ENCODE results near the gene TTC12. TPM values are rescaled to one million over a fixed set of nuclear protein-coding genes. Genes with fewer than 3 reads are reported as not detected.

Gene TTC12
- total and polyA plus RNA-seq, 2 donors from 2014 or later, result 16.7 to 34.4 TPM

- no peaks in the 10 kb centered on the region for H3K4me1 ChIP-seq (ENCODE audit: control insufficient read depth in 2 of 3, insufficient read depth in 2 of 3, low read depth in 1 of 3, low read length in 3 of 3)
- H3K27me3 ChIP-seq (ENCODE audit: control insufficient read depth, insufficient read depth, low read length), result no peaks in the 10 kb centered on the region
- no peaks in the 10 kb centered on the region for H3K36me3 ChIP-seq (ENCODE audit: control insufficient read depth in 2 of 3, insufficient read depth in 3 of 3, low read length in 3 of 3)
- H3K9me3 ChIP-seq (ENCODE audit: control insufficient read depth in 2 of 3, insufficient read depth in 1 of 3, low read length in 3 of 3), result no peaks in the 10 kb centered on the region
- H3K9ac ChIP-seq (ENCODE audit: low read length in 3 of 3), result no peak overlapping the region
- intact Hi-C loops (cut with DNase I), result no loop called here
- no peak for TF ChIP-seq CTCF (IDR thresholded peaks at IDR 0.05; ENCODE audit: borderline replicate concordance, extremely low read depth, insufficient read depth)
- DNase-seq, result no peak
- no peak overlapping the region for H3K27ac ChIP-seq (ENCODE audit: low read depth in 2 of 2, low read length in 2 of 2)
- FAIRE-seq, result no peak
- no peak overlapping the region for H3K4me3 ChIP-seq (ENCODE audit: low read length in 3 of 3)
Measured at GRCh38 chr11:113411536-113411935, 97.2 kb downstream of the TTC12 start.

GRCh38 chr11:113412675-113413074, 98.3 kb downstream of the TTC12 start:
- TF ChIP-seq CTCF (IDR thresholded peaks at IDR 0.05; ENCODE audit: borderline replicate concordance, extremely low read depth, insufficient read depth), result no peak
- H3K27ac ChIP-seq (ENCODE audit: low read depth in 2 of 2, low read length in 2 of 2), result no peak overlapping the region
- no peaks in the 10 kb centered on the region for H3K36me3 ChIP-seq (ENCODE audit: control insufficient read depth in 2 of 3, insufficient read depth in 3 of 3, low read length in 3 of 3)
- no peaks in the 10 kb centered on the region for H3K9me3 ChIP-seq (ENCODE audit: control insufficient read depth in 2 of 3, insufficient read depth in 1 of 3, low read length in 3 of 3)
- FAIRE-seq (no peak), DNase-seq (no peak)
- no peak overlapping the region for H3K9ac ChIP-seq (ENCODE audit: low read length in 3 of 3)
- no peak overlapping the region for H3K4me3 ChIP-seq (ENCODE audit: low read length in 3 of 3)
- no peaks in the 10 kb centered on the region for H3K27me3 ChIP-seq (ENCODE audit: control insufficient read depth, insufficient read depth, low read length)
- intact Hi-C loops (cut with DNase I), result no loop called here
- no peaks in the 10 kb centered on the region for H3K4me1 ChIP-seq (ENCODE audit: control insufficient read depth in 2 of 3, insufficient read depth in 2 of 3, low read depth in 1 of 3, low read length in 3 of 3)

- no peak overlapping the region for H3K9ac ChIP-seq (ENCODE audit: low read length in 3 of 3)
- DNase-seq (no peak), FAIRE-seq (no peak)
- H3K4me1 ChIP-seq (ENCODE audit: control insufficient read depth in 2 of 3, insufficient read depth in 2 of 3, low read depth in 1 of 3, low read length in 3 of 3), result no peaks in the 10 kb centered on the region
- intact Hi-C loops (cut with DNase I), result no loop called here
- no peak overlapping the region for H3K27ac ChIP-seq (ENCODE audit: low read depth in 2 of 2, low read length in 2 of 2)
- H3K36me3 ChIP-seq (ENCODE audit: control insufficient read depth in 2 of 3, insufficient read depth in 3 of 3, low read length in 3 of 3), result no peaks in the 10 kb centered on the region
- H3K4me3 ChIP-seq (ENCODE audit: low read length in 3 of 3), result no peak overlapping the region
- no peaks in the 10 kb centered on the region for H3K9me3 ChIP-seq (ENCODE audit: control insufficient read depth in 2 of 3, insufficient read depth in 1 of 3, low read length in 3 of 3)
- no peaks in the 10 kb centered on the region for H3K27me3 ChIP-seq (ENCODE audit: control insufficient read depth, insufficient read depth, low read length)
- TF ChIP-seq CTCF (IDR thresholded peaks at IDR 0.05; ENCODE audit: borderline replicate concordance, extremely low read depth, insufficient read depth), result no peak
Measured at GRCh38 chr11:113415343-113415742, 101.0 kb downstream of the TTC12 start.

Other genes with a start within 250 kb of the TTC12 start
- 0.60 TPM for gene ANKK1, start 73.2 kb downstream of the TTC12 start, total RNA-seq
- 0.19 TPM for gene ANKK1, start 73.2 kb downstream of the TTC12 start, polyA plus RNA-seq (ENCODE audit: insufficient read depth, low read depth, low replicate concordance)
- gene DRD2, start 160.8 kb downstream of the TTC12 start, total RNA-seq, result 0.31 TPM
- gene DRD2, start 160.8 kb downstream of the TTC12 start, polyA plus RNA-seq (ENCODE audit: insufficient read depth, low read depth, low replicate concordance), result 0.47 TPM

Measured in kidney (tissue), 14 donors.